Thoracic aorta (tissue), 2 donors: ENCODE results near the gene LPAR1. TPM values are rescaled to one million over a fixed set of nuclear protein-coding genes. Genes with fewer than 3 reads are reported as not detected.

ENCODE experiments used
- ATAC-seq: fragments of 150-250 bp; one replicate; pipeline ENCODE4 v1.8.0; 2017; ENCODE audit warnings: low read depth; ENCODE audit not compliant: insufficient number of reproducible peaks, low FRiP score
- DNase-seq: peaks from one replicate; pipeline ENCODE4 v3.0.0-alpha.2; 2020; ENCODE audit warnings: low spot score
- H3K27ac ChIP-seq, 2 donors: fragments of 200-600 bp; sonication (generic); 1 replicate in 1 of 2; 2 replicates in 1 of 2; pipeline ENCODE4 v1.5.1; 2016; ENCODE audit warnings: mild to moderate bottlenecking in 2 of 2, moderate library complexity in 2 of 2
- H3K27me3 ChIP-seq: fragments of 200-600 bp; sonication (generic); replicated peaks from 2 replicates; pipeline ENCODE4 v1.6.0; 2016; ENCODE audit warnings: mild to moderate bottlenecking; ENCODE audit not compliant: insufficient read depth
- H3K36me3 ChIP-seq: fragments of 200-600 bp; sonication (generic); one replicate; pipeline ENCODE4 v1.5.1; 2016
- H3K4me1 ChIP-seq, 2 donors: fragments of 200-600 bp; sonication (generic); 1 replicate in 1 of 2; 2 replicates in 1 of 2; pipeline versions ENCODE4 v1.5.1 to v1.6.0; 2016; ENCODE audit warnings: low read depth in 2 of 2, mild to moderate bottlenecking in 1 of 2; ENCODE audit not compliant: control insufficient read depth in 1 of 2
- H3K4me3 ChIP-seq: fragments of 200-600 bp; sonication (generic); 2 replicates; pipeline ENCODE4 v1.5.1; 2016; ENCODE audit warnings: mild to moderate bottlenecking
- H3K9me3 ChIP-seq: fragments of 200-600 bp; sonication (generic); 2 replicates; pipeline ENCODE4 v1.5.1; 2016
- total RNA-seq, 2 donors: library from RNA; depleted of rRNA; stranded (reverse); fragments of >200 nt; gene quantifications; one replicate each; pipeline versions ENCODE4 v1.1.0 to v1.2.3, GENCODE V29; 2016
- TF ChIP-seq, protein P1 (sequence below): fragments of 200-600 bp; sonication (generic); IDR thresholded peaks from one replicate; pipeline ENCODE4 v1.5.1; 2019; ENCODE audit warnings: antibody characterized with exemption

The LPAR1 gene
- total RNA-seq, 2 donors from 2014 or later = 85.1 to 94.0 TPM

DNA sequence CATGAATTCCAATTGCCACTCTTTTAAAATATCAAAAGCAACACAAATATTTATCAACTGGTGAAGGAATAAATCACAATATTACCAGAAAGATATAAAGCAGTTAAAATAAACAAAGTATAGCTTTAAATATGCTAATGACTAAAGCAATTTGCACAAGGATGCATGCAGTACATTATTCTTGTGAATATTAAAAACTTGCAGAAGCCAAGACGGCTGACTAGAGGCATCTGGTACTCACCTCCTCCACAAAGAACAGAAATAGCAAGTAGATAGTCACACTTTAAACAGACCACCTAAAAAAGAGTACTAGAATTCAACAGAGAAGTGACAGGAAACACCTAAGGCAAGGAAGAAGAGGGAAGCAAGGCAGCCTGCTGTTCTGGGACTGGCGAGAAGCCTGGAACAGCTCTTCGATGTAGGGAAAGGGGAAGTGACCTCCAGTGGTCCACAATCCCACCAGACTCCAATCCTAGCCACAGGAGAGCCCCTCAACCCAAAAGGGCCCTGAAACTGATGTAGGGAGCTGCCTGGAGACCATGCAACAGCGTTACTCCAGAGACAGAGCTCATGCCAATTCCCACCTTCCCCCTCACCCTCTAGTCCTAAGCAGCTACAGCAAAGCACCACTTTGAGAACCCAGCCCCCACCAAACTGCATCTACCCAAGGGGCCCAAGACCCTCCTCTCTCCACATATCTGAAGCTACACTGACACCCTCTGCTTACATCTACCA is 86.3 kb downstream of the LPAR1 start:
- TF ChIP-seq, protein P1, sequence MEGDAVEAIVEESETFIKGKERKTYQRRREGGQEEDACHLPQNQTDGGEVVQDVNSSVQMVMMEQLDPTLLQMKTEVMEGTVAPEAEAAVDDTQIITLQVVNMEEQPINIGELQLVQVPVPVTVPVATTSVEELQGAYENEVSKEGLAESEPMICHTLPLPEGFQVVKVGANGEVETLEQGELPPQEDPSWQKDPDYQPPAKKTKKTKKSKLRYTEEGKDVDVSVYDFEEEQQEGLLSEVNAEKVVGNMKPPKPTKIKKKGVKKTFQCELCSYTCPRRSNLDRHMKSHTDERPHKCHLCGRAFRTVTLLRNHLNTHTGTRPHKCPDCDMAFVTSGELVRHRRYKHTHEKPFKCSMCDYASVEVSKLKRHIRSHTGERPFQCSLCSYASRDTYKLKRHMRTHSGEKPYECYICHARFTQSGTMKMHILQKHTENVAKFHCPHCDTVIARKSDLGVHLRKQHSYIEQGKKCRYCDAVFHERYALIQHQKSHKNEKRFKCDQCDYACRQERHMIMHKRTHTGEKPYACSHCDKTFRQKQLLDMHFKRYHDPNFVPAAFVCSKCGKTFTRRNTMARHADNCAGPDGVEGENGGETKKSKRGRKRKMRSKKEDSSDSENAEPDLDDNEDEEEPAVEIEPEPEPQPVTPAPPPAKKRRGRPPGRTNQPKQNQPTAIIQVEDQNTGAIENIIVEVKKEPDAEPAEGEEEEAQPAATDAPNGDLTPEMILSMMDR = no peak
- no peaks in the 10 kb centered on the region for H3K9me3 ChIP-seq
- ATAC-seq = no peak
- no peaks in the 10 kb centered on the region for H3K36me3 ChIP-seq
- peaks cover 27 to 33% of the 10 kb centered on the region in 2 donors for H3K4me1 ChIP-seq
- no peak for DNase-seq
- peak overlapping the region; percentile 12 to 17 for H3K27ac ChIP-seq
- H3K27me3 ChIP-seq = no peaks in the 10 kb centered on the region
- no peak overlapping the region for H3K4me3 ChIP-seq

DNA sequence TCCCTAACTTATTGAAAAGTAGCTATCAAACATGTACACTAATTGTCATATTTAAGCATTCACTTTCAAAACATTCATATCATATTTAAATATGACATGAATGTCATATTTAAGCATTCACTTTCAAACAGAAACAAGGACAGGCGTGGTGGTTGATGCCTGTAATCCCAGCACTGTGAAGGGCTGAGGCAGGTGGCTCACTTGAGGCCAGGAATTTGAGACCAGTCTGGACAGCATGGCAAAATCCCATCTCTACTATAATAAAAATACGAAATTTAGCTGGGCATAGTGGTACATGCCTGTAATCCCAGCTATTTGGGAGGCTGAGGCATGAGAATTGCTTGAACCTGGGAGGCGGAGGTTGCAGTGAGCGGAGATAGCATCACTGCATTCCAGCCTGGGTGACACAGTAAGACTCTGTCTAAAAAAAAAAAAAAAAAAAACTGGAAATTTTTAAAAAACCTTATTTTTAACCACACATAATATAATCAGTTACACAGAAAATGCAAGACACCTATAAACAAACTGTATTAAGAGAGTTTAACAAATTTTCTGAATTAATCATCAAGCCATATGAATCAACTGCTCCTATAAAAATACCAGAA is 88.1 kb downstream of the LPAR1 start:
- Histone ChIP-seq H3K4me1 (peaks cover 27 to 36% of the 10 kb centered on the region in 2 donors), H3K27me3 (no peaks in the 10 kb centered on the region), H3K4me3 (no peak overlapping the region), H3K27ac (no peak overlapping the region), H3K9me3 (no peaks in the 10 kb centered on the region), H3K36me3 (no peaks in the 10 kb centered on the region)
- ATAC-seq (no peak), DNase-seq (no peak)
- TF ChIP-seq, protein P1 = no peak

DNA sequence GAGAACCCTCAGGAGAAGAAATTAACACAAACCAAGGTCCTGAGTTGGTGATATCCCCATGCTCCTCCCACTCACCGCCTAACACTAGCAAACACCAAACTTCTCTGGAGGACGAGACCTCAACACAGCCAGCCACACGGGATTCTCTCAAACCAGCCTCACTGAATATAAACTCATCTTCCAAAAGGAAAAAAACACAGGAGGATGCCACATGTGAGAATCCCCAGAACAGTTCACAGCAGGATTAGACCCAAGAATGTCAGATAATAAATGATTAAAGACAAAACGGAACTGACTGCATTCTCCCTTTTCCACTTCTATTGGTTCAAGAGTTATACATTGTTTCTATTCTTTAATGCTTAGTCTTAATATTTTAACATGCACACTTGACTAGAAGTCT is 89.2 kb downstream of the LPAR1 start:
- DNase-seq (no peak), ATAC-seq (no peak)
- H3K36me3 ChIP-seq = no peaks in the 10 kb centered on the region
- no peak overlapping the region for H3K27ac ChIP-seq
- TF ChIP-seq, protein P1 = no peak
- peaks cover 27 to 39% of the 10 kb centered on the region in 2 donors for H3K4me1 ChIP-seq
- no peak overlapping the region for H3K4me3 ChIP-seq
- no peaks in the 10 kb centered on the region for H3K9me3 ChIP-seq
- no peaks in the 10 kb centered on the region for H3K27me3 ChIP-seq

DNA sequence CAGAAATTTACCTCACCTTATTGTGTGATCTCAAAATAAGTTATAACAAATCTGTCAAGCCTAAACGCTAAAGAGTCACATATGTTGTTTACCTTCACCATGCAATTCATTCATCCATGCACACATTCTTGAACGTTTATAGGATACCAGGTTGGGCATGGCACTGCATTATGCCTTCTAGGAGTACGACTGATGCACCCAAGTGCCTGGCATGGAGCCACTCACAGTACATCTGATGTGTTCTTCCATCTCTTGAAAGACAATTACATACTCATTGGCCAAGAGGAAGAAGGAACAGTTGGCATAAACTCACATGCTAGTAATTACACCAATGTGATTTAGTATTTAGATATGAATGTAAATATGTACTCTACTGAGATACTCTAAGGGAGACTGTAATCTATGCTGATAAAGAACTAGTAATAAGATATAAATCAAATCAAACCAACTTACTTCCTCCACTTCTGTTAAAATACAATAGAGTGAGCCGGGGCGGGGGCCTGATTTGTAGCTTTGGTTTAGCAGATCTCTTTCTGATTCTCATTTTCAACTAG is 90.7 kb downstream of the LPAR1 start:
- Histone ChIP-seq H3K27me3 (no peaks in the 10 kb centered on the region), H3K9me3 (no peaks in the 10 kb centered on the region), H3K4me3 (no peak overlapping the region), H3K27ac (no peak overlapping the region), H3K4me1 (peaks cover 25 to 35% of the 10 kb centered on the region in 2 donors), H3K36me3 (no peaks in the 10 kb centered on the region)
- ATAC-seq (no peak), DNase-seq (no peak)
- TF ChIP-seq, protein P1 = no peak

DNA sequence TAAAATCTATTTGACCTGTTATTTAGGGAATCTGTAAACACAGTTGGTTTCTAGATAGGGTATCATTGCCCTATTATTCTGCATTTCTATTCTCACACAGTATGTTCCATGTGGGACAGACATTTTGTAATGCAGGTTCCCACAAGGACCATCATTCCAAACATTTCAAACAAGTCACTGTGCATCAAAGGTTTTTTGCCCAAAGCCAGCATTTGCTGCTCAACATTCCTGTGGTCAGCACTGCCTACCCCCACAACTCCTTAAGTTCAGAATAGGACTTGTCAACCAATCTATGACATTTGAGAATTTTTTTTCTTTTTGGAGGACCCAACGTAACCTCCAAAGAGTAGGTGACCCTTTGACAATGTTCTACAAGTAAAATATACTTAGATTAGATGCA is 95.7 kb downstream of the LPAR1 start:
- Histone ChIP-seq H3K9me3 (no peaks in the 10 kb centered on the region), H3K27me3 (no peaks in the 10 kb centered on the region), H3K4me1 (peaks cover 14 to 34% of the 10 kb centered on the region in 2 donors), H3K36me3 (peaks cover 9% of the 10 kb centered on the region), H3K4me3 (no peak overlapping the region), H3K27ac (no peak overlapping the region)
- DNase-seq = no peak
- TF ChIP-seq, protein P1 = no peak
- no peak for ATAC-seq
